AG10803 (cell line): ENCODE measurements around the gene ARL8B.
"Not testable (repeated sequence)": the region's sequence is repeated elsewhere in the genome, so short reads cannot be mapped to it uniquely, and the experiment has no call there.

Source experiments
- DNase-seq: peaks from one replicate; pipeline ENCODE4 v3.0.0; 2010; ENCODE audit warnings: low read depth
- H3K4me3 ChIP-seq: 2 replicates; pipeline ENCODE4 v1.5.1; 2011; ENCODE audit warnings: mild to moderate bottlenecking, low read length, control low read depth
- TF ChIP-seq, protein P1 (sequence below): conservative IDR thresholded peaks from 2 replicates; pipeline ENCODE4 v1.5.1; 2011; ENCODE audit warnings: mild to moderate bottlenecking, low read length, control low read depth, inconsistent platforms

Gene ARL8B

DNA sequence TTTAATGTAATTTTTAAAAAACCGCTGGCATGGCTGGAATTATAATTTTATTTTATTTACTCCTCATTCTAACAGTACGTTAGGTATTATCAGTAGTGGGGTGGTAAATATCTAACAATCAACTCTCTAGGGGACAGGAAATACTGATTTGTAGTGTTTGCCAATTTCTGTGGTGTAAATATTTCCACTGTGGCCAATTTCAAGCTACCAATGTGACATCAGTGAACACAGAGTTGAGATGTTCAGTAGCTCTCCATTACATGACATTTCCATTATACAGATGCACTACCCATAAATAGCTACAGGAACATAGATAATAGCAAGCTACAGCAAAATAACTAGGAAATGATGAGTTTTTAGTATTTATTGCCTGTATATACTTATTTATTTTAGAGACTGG is 10.0 kb upstream of the ARL8B start:
- DNase-seq, result no peak
- TF ChIP-seq, protein P1, sequence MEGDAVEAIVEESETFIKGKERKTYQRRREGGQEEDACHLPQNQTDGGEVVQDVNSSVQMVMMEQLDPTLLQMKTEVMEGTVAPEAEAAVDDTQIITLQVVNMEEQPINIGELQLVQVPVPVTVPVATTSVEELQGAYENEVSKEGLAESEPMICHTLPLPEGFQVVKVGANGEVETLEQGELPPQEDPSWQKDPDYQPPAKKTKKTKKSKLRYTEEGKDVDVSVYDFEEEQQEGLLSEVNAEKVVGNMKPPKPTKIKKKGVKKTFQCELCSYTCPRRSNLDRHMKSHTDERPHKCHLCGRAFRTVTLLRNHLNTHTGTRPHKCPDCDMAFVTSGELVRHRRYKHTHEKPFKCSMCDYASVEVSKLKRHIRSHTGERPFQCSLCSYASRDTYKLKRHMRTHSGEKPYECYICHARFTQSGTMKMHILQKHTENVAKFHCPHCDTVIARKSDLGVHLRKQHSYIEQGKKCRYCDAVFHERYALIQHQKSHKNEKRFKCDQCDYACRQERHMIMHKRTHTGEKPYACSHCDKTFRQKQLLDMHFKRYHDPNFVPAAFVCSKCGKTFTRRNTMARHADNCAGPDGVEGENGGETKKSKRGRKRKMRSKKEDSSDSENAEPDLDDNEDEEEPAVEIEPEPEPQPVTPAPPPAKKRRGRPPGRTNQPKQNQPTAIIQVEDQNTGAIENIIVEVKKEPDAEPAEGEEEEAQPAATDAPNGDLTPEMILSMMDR, result no peak
- H3K4me3 ChIP-seq, result no peak overlapping the region

DNA sequence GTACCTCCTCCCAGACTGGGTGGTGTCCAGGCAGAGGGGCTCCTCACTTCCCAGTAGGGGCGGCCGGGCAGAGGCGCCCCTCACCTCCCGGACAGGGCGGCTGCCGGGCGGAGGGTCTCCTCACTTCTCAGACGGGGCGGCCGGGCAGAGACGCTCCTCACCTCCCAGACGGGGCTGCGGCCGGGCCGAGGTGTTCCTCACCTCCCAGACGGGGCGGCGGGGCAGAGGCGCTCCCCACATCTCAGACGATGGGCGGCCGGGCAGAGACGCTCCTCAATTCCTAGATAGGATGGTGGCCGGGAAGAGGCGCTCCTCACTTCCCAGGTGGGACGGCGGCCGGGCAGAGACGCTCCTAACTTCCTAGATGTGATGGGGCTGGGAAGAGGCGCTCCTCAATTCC is 8.4 kb upstream of the ARL8B start:
- DNase-seq, result not testable (repeated sequence)

DNA sequence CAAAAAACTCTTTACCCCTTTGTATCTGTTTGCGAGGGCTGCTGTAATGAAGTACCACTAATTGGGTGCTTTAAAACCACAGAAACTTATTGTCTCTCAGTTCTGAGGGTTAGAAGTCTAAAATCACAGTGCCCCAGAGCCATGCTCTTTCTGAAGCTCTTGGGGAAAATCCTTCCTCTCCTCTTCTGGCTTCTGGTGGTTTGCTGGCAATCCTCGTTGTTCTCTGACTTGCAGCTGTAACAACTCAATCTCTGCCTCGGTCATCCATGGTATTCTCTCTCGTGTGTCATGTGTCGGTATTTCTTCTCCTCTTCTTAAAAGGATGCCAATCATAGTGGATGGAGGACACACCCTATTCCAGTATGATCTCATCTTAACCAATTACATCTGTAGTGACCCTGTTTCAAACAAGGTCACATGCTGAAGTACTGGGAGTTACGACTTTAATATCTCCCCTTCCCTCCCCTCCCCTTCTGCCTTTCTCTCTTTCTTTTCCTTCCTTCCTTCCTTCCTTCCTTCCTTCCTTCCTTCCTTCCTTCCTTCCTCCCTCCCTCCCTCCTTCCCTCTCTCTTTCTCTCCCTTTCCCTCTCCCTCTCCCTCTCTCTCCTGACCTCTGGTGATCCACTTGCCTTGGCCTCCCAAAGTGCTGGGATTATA is 6.5 kb upstream of the ARL8B start:
- peak; percentile 57 for DNase-seq

More for the DNA sequence above, 8.4 kb upstream of the ARL8B start:
- H3K4me3 ChIP-seq, result not testable (repeated sequence)

DNA sequence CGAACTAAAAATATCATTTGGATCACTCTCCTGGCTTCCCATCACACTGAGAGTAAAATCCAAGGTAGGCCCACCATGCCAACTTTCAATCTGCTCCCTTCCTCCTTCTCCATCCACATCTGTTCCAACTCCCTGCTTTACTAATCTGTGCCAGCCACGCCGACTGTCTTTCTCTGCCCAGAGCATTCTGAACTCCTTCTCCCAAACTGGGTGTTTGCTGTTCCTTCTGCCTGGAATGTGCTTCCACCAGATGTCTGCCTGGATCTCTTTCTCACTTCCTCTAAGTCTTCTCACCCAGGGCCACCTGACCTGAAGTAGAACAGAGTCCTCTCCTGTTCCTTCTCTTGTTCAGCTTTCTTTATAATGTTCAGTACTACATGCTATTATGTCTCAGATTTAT is 5.6 kb upstream of the ARL8B start:
- H3K4me3 ChIP-seq, result no peak overlapping the region
- TF ChIP-seq, protein P1, result no peak
- peak; percentile 3 for DNase-seq

More for the DNA sequence above, 6.5 kb upstream of the ARL8B start:
- no peak overlapping the region for H3K4me3 ChIP-seq
- TF ChIP-seq, protein P1, result no peak

DNA sequence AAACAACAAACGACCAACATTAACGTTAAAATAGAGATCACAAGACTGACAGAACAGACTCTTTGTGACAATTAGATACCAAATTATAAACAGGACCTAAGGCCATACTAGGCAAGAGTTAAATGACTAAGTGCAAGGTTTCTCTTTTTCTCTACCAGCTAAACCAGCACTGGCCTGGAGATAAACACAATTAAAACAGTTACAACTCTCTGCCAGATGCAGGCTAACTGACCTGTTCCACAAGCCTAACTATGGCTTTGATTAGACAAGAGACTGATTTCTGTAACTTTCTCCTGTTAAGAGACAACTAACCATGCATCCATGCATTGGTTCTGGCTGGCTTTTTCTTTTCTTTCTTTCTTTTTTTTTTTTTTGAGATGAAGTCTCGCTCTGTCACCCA is 1.6 kb upstream of the ARL8B start:
- DNase-seq, result no peak
- TF ChIP-seq, protein P1, result no peak
- H3K4me3 ChIP-seq, result no peak overlapping the region

DNA sequence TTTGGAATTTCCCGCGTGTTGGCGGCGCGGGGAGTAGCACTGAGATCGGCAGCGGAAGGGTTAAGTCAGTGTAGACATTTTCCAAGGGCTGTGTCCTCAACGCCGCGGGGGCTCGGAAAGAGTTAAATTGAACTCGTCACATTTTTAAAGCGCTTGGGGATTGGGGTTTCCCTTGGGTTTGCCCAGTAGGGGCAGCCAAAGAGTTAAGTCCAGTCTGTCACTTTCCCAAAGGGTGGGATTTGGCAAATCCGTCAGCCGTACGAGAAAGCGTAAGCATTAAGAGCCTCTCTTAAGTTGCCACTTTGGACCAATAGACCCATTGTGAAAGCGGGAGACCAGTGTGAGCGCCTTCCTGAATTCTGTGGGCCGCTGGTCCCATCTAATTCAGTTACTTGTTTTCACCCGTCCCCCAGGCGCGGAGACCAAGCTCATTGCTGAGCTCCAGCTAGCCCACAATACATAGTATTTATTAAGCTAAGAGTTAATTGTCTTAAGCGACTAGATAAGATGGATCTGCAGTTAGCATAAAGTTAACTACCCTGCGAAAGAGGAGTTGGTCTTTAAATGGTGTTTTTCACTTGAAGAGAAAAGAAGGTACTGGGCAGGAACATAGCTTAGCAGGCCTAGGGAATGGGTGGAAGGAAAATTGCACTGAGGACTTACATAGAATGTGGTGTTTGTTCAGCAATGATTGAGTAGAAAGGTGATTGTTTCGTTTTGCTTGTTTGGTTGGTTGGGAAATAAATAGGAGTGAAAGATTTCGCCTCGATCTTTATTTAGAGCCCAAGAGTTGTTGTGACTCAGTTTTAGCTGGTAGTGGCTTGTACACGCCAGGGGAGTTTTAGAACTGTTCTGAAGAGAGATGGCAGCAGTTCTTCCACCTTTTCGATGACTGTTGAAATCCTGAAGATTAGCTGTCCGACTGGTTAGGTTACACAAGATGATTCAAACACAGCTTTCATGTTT is 932 bp downstream of the ARL8B start:
- H3K4me3 ChIP-seq, result peak overlapping the region; percentile 96
- peak; percentile 76 for DNase-seq
- TF ChIP-seq, protein P1, result 0 out of 2 replicates have a peak, but pooled peaks have one; percentile 4

DNA sequence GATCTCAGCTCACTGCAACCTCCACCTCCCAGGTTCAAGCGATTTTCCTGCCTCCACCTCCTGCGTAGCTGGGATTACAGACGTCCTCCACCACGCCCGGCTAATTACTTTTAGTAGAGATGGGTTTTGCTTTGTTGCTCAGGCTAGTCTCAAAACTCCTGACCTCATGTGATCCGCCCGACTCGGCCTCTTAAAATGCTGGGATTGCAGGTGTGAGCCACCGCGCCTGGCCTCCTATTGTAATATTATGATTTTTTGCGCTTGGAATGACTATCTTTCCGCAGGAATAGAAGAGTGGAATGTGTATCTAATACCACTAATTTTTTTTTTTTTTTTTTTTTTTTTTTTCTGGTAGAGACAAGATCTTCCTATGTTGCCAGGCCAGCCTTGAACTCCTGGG is 1.8 kb downstream of the ARL8B start:
- peak overlapping the region; percentile 96 for H3K4me3 ChIP-seq
- TF ChIP-seq, protein P1, result no peak
- DNase-seq, result no peak
